Prostate gland (tissue), 2 donors: ENCODE results near the gene NINJ1.

Source experiments
- POLR2A ChIP-seq: fragments of 450-650 bp; IDR thresholded peaks from one replicate; pipeline ENCODE4 v1.6.1; 2016; ENCODE audit warnings: antibody characterized with exemption, mild to moderate bottlenecking
- TF ChIP-seq, protein P1 (sequence below), 4 experiments: fragments of 200-600 bp in 2 of 4; fragments of 450-650 bp in 2 of 4; sonication (generic) in 2 of 4; IDR thresholded peaks; 1 replicate in 3 of 4; 2 replicates in 1 of 4; pipeline ENCODE4 v1.5.1; 2016 to 2019; ENCODE audit warnings: antibody characterized with exemption in 4 of 4, mild to moderate bottlenecking in 2 of 4, moderate library complexity in 2 of 4

DNA sequence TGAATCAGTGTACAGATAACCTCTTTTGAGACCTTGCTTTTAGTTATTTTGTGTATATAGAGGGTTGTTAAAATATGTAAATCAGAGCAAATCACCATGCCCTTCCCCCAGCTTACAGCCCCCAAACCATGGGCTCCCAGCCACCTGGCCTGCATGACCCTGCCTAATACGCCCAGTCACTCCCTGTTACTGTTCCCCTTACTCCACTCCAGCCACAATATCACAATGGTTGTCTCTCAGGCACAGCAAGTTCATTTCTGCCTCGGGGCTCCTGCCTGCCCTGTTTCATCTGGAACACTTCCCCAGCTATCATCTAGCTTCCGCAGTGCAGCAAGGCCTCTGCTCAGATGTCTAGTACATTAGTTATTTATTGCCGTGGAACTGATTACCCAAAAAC lies 43.0 kb downstream of the NINJ1 start:
- no peak for TF ChIP-seq POLR2A
- TF ChIP-seq, protein P1, sequence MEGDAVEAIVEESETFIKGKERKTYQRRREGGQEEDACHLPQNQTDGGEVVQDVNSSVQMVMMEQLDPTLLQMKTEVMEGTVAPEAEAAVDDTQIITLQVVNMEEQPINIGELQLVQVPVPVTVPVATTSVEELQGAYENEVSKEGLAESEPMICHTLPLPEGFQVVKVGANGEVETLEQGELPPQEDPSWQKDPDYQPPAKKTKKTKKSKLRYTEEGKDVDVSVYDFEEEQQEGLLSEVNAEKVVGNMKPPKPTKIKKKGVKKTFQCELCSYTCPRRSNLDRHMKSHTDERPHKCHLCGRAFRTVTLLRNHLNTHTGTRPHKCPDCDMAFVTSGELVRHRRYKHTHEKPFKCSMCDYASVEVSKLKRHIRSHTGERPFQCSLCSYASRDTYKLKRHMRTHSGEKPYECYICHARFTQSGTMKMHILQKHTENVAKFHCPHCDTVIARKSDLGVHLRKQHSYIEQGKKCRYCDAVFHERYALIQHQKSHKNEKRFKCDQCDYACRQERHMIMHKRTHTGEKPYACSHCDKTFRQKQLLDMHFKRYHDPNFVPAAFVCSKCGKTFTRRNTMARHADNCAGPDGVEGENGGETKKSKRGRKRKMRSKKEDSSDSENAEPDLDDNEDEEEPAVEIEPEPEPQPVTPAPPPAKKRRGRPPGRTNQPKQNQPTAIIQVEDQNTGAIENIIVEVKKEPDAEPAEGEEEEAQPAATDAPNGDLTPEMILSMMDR (IDR thresholded peaks at IDR 0.05), result no peak
